SK-N-SH treated with all-trans-retinoic acid at 6 μM for 48 hours (cell line): ENCODE results near the gene ARPIN.

Source experiments
- ARNTL ChIP-seq: fragments of 450-650 bp; formaldehyde crosslinking; IDR thresholded peaks from 2 replicates; pipeline ENCODE4 v1.5.0; 2020; ENCODE audit warnings: low read depth, mild to moderate bottlenecking, moderate library complexity, borderline replicate concordance
- BACH2 ChIP-seq: fragments of 250-450 bp; sonication (Bioruptor Pico); IDR thresholded peaks from 2 replicates; pipeline ENCODE4 v1.9.0; 2021; ENCODE audit warnings: mild to moderate bottlenecking, borderline replicate concordance
- ISL1 ChIP-seq: fragments of 250-450 bp; sonication (Bioruptor Pico); IDR thresholded peaks from 2 replicates; pipeline ENCODE4 v2.1.2; 2022; ENCODE audit warnings: mild to moderate bottlenecking, moderate library complexity
- PATZ1 ChIP-seq: fragments of 250-450 bp; sonication (Bioruptor Pico); IDR thresholded peaks from 2 replicates; pipeline ENCODE4 v1.8.0; 2020; ENCODE audit warnings: mild to moderate bottlenecking, moderate library complexity, borderline replicate concordance
- RARB ChIP-seq: fragments of 250-450 bp; sonication (Bioruptor Pico); IDR thresholded peaks from 2 replicates; pipeline ENCODE4 v1.8.0; 2021; ENCODE audit warnings: mild to moderate bottlenecking, moderate library complexity
- SNAI2 ChIP-seq: fragments of 250-450 bp; sonication (Bioruptor Pico); IDR thresholded peaks from 2 replicates; pipeline ENCODE4 v1.5.0; 2020; ENCODE audit warnings: mild to moderate bottlenecking, moderate library complexity
- TCF4 ChIP-seq: fragments of 250-450 bp; sonication (Bioruptor Pico); IDR thresholded peaks from 2 replicates; pipeline ENCODE4 v1.8.0; 2021; ENCODE audit warnings: mild to moderate bottlenecking, moderate library complexity, borderline replicate concordance
- ZNF565 ChIP-seq: fragments of 450-650 bp; formaldehyde crosslinking; conservative IDR thresholded peaks from 2 replicates; pipeline ENCODE4 v1.5.0; 2020; ENCODE audit warnings: low read depth, mild to moderate bottlenecking, moderate library complexity
- ZNF8 ChIP-seq: fragments of 450-650 bp; formaldehyde crosslinking; IDR thresholded peaks from 2 replicates; pipeline ENCODE4 v1.5.0; 2020; ENCODE audit warnings: mild to moderate bottlenecking, moderate library complexity

- TF ChIP-seq ZNF8 (CRISPR knock-in tag), result no peak
- no peak for TF ChIP-seq SNAI2 (CRISPR knock-in tag)
- TF ChIP-seq TCF4, result no peak
- no peak for TF ChIP-seq ZNF565 (CRISPR knock-in tag)
- no peak for TF ChIP-seq PATZ1
- TF ChIP-seq ISL1 (CRISPR knock-in tag), result no peak
- no peak for TF ChIP-seq ARNTL
- no peak for TF ChIP-seq BACH2 (CRISPR knock-in tag)
- TF ChIP-seq RARB, result no peak
Measured at GRCh38 chr15:89912145-89912673, 543 bp downstream of the ARPIN start.
